Choroid plexus epithelial cell (primary cell): Measurements from ENCODE around the gene SNX25.
"Not testable (repeated sequence)": the region's sequence is repeated elsewhere in the genome, so short reads cannot be mapped to it uniquely, and the experiment has no call there.

ENCODE experiments used
- DNase-seq: peaks from one replicate; pipeline ENCODE4 v3.0.0-alpha.2; 2010; ENCODE audit warnings: low read depth
- H3K4me3 ChIP-seq: 2 replicates; pipeline ENCODE4 v1.5.1; 2011; ENCODE audit warnings: low read depth, mild to moderate bottlenecking, control low read depth, low read length, moderate library complexity
- TF ChIP-seq, protein P1 (sequence below): conservative IDR thresholded peaks from 2 replicates; pipeline ENCODE4 v1.5.1; 2011; ENCODE audit warnings: low read depth, mild to moderate bottlenecking, control low read depth, inconsistent platforms, low read length, moderate library complexity

Gene SNX25

DNA sequence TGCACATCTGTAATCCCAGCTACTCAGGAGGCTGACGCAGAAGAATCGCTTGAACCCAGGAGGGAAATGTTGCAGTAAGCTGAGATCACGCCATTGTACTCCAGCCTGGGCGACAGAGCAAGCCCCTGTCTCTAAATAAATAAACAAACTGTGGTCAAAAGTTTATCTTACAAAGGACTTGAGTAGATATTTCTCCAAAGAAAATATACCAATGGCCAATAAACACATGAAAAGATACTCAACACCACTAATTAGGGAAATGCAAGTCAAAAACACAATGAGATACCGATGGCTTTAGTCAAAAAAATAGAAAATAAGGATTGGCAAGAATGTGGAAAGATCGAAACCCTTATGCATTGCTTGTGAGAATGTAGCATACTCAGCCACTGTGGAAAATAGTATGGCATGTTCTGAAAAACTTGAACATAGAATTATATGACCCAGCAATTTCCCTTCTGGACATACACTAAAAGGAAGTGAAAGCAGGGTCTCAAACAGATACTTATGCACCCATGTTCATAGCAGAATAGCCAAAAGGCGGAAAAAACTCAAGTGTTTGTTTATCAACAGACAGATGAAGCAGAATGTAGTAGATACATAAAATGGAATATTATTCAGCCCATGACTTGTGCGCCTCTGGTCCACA, 3.6 kb upstream of the SNX25 start:
- TF ChIP-seq, protein P1, sequence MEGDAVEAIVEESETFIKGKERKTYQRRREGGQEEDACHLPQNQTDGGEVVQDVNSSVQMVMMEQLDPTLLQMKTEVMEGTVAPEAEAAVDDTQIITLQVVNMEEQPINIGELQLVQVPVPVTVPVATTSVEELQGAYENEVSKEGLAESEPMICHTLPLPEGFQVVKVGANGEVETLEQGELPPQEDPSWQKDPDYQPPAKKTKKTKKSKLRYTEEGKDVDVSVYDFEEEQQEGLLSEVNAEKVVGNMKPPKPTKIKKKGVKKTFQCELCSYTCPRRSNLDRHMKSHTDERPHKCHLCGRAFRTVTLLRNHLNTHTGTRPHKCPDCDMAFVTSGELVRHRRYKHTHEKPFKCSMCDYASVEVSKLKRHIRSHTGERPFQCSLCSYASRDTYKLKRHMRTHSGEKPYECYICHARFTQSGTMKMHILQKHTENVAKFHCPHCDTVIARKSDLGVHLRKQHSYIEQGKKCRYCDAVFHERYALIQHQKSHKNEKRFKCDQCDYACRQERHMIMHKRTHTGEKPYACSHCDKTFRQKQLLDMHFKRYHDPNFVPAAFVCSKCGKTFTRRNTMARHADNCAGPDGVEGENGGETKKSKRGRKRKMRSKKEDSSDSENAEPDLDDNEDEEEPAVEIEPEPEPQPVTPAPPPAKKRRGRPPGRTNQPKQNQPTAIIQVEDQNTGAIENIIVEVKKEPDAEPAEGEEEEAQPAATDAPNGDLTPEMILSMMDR = no peak
- DNase-seq = no peak
- H3K4me3 ChIP-seq = no peak overlapping the region

DNA sequence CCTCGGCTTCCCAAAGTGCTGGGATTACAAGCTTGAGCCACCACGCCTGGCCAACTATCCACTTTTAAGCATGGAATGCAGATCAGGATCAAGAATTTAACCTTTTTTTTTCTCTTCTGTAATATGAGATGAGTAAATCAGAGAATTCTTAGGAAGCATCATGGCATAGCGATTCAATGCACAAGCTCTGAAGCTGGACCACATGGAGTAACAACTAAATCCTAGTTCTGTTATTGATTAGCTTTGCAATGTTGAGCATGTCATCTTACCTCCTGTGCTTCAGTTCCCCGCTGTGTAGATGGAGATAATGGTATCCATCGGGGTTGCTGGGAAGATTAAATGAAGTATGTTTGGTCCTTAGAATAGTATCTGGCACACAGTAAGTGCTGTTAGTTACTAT, 1.9 kb upstream of the SNX25 start:
- DNase-seq = peak; percentile 26
- TF ChIP-seq, protein P1 = no peak
- H3K4me3 ChIP-seq = no peak overlapping the region

DNA sequence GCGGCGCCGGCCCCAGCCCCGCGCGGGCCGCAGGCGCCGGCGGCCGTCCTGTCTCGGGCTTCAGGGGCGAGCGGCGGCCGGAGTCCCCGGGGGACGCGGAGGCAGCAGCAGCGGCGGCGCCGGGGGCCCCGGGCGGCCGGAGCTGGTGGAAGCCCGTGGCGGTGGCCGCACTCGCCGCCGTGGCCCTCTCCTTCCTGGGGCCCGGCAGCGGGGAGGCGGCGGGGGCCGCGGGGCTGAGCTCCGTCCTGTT, 379 bp downstream of the SNX25 start:
- H3K4me3 ChIP-seq = peak overlapping the region; percentile 89
- DNase-seq = not testable (repeated sequence)

DNA sequence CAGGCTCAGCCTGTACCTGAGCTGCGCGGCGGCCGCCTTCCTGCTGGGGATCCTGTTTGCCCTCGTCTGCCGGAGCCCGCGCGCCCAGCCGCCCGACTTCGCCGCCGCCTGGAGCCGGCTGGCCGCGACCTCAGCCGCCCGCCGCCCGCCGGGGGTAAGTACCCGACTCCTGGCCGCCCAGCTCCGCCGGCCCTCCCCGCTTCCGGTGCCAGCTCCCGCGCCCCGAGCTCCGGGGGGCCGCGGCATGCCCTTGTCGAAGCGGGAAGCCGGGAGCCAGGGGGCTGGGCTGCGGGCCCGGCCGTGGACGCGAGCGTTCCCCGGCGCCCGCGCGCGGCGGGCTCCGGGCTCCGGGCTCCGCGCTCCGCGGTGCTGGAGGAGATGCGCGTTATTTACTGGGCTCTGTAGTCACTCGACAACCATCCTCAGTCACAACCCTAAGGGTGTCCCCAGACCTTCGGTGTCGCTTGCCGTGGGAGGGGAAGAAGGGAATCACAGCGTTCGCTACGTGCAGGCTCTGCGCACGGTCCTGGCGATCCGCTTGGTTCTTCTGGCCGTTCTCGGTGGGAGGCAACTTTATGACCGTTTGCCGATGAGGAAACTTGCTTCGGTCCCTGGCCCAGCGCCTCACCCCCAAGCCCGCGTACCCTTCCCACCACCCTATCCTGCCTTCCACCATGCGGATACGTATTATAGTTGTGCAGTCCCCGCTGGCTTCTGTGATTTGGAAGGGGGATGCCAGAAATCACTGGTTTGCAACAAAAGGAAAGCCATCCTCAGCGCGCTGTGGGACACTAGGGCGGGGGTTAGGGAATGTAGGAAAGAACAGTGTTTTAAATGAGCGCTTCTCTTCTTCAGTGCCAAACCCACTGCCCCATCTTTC, 944 bp downstream of the SNX25 start:
- peak; percentile 65 for DNase-seq
- TF ChIP-seq, protein P1 = no peak

DNA sequence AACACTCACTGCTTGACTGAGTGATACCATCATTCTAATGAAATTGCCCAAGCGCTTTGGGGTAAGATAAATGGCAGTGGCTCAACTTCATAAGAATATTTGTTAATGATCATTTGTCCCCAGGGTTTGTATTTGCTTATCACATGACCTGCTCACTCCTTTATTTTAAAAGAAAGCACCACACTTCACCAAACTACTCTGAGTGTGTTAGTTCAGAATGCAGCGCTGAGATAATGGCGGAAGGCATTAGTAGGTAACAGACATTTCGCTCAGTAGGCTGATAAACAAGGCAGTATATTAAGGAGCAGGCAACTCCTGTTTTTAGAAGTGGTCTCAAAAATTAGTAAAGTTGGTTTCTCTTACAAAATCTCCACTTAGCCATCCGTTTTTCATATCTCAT, 1.6 kb downstream of the SNX25 start:
- TF ChIP-seq, protein P1 = no peak
- H3K4me3 ChIP-seq = peak overlapping the region; percentile 89
- peak; percentile 16 for DNase-seq

More for the DNA sequence above, 944 bp downstream of the SNX25 start:
- H3K4me3 ChIP-seq = peak overlapping the region; percentile 89

DNA sequence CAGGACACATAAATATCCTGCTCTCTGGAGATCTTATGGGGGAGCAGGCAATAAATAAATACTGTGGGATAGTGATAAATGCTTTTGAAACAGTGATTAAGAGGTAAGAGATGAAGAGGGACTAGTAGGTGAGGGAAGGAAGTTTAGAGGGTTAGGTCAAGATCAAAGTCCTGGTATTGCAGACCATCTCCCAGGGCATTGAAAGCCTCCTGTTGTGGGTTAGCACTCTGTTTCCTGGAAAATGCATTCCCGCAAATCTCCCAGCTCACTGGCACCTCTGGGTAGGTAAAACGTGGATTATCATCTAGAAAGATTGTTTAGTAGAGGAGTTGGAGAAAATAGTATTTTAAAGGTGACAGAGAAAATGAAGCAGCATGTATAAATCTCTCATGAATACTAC, 2.2 kb downstream of the SNX25 start:
- H3K4me3 ChIP-seq = no peak overlapping the region

DNA sequence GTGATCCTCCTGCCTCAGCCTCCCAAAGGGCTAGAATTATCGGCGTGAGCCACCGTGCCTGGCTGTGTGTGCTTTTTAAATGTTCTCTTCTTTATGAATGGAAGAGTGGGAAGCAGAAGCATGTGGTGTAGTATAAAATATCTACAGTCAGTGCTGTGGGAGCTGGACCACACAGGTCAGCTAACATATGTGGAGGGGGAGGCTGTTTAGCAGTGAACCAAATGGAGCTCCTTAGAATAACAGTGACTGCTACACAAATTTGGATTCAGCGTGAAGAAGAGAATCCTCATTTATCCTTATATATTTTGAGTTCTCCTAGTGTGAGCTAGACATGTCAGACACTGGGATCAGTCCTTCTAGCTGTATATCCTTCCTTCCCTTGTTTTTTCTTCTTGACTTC, 3.2 kb downstream of the SNX25 start:
- TF ChIP-seq, protein P1 = no peak
- peak; percentile 73 for DNase-seq
- no peak overlapping the region for H3K4me3 ChIP-seq

More for the DNA sequence above, 2.2 kb downstream of the SNX25 start:
- DNase-seq = no peak
- TF ChIP-seq, protein P1 = no peak
